Stimulated activated CD4-positive, alpha-beta T cell treated with anti-CD3 and anti-CD28 coated beads, Interleukin-2, amount 100 ng/mL, for 48 hours (primary cell): ENCODE results near the gene COPB1.
A peak's percentile ranks its signal among the peaks of the same experiment; 100 is the strongest.

ENCODE experiments used
- DNase-seq, 2 donors: peaks; one replicate each; pipeline ENCODE4 v3.0.0-alpha.2; 2020

The COPB1 gene

DNA sequence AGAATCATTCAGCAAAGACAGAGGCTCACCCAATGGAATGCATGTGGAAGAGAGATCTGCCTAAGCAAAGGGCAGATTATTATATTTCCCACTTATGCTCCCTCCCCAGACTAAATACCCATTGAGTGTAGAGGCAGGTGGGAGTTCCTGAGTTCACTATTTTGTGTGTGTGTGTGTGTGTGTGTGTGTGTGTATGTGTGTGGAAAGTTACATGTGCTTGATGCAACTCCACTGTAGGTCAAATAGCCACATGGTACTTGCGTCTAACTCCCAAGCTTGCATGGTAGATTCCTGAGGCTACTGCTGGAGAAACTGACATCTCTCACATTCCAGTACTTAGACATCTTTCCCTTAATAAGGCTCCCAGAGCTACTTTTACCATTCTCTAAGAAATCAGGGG, 3.4 kb upstream of the COPB1 start:
- no peak for DNase-seq

GRCh38 chr11:14502039-14502438, 2.4 kb upstream of the COPB1 start:
- no peak for DNase-seq

- DNase-seq = peak; percentile 16 to 27
Measured at GRCh38 chr11:14500181-14500651, 605 bp upstream of the COPB1 start.

GRCh38 chr11:14499178-14499559, 442 bp downstream of the COPB1 start:
- DNase-seq = peak in 1 of 2 donors; percentile 32

DNA sequence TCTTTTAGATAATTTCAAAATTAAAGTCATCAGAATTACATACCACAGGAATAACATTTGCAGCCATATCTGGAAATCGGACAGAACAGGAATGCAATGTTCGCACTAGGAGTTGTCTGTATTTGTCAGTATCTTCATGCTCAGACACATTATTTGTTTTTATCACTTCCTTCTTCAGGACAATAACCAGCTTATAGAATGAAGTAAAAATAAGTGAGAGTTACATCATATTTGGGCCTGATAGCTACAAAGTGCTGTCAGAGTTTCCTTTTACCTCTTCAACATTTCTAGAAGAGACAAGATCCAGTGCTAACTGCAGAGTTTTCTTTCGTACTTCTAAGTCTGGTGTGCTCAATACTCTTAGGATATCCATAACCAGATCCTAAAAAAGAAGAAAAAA, 18.9 kb downstream of the COPB1 start:
- DNase-seq = no peak

- no peak for DNase-seq
Measured at GRCh38 chr11:14471127-14471526, 28.5 kb downstream of the COPB1 start.

DNA sequence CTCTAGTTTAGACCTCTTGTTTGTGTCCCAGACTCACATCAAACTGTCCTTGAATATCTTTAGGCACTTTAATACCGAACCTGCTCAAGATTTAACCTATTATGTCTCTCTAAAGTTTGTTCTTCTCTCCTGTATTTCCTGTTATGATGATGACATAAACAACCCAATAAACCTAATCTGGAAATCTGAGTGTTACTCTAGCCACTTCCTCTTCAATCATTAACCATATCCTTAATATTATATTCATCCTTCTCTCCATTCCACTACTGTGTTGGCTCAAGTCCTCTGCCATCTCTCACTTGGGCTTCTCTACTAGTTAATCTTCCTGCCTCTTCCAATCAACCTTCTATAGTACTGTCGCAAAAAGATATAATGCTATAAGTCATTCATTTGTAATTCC, 36.0 kb downstream of the COPB1 start:
- no peak for DNase-seq

DNA sequence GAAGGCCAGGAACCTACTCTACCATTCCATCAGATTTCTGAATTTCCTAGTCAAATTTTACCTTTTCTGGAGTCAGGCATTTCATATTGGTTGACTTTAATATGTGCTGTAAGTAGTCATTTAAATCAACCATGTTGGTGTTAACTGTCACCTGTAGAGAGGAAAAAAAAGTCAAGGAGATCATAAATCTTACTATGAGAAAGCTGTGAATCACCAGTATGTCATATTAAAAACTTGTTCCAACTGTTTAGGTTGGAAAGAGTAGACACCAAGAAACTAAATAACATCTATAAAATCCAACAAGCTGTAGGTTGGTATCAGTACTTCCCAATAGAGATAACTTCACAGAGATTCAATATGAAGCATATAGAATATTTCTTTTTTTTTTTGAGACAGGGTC, 39.5 kb downstream of the COPB1 start:
- no peak for DNase-seq

DNA sequence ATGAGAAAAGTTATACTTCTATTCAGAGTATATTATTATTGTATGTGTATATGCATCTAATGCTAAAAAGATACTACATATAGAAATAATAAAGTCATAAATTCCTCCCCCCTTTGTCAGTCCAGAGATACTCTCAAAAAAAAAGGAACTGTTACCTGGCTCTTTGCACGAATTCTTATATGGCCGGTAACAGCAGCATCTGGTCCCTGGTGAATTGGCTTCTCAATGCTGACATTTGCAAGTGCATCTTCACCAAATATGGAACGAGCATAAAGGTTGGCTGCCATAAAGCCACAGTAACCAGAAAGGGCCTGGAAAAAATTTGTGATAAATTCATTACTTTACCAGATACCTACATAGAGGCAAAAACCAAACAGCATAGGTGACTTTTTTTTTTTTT, 41.2 kb downstream of the COPB1 start:
- no peak for DNase-seq

GRCh38 chr11:14455648-14456430, 43.8 kb downstream of the COPB1 start:
- DNase-seq = no peak

- DNase-seq = no peak
Measured at GRCh38 chr11:14454861-14455632, 44.6 kb downstream of the COPB1 start.

- no peak for DNase-seq
Measured at GRCh38 chr11:14451825-14452224, 47.8 kb downstream of the COPB1 start.

GRCh38 chr11:14449302-14449714, 50.3 kb downstream of the COPB1 start:
- DNase-seq = no peak

- DNase-seq = no peak
Measured at GRCh38 chr11:14448240-14448639, 51.4 kb downstream of the COPB1 start.

DNA sequence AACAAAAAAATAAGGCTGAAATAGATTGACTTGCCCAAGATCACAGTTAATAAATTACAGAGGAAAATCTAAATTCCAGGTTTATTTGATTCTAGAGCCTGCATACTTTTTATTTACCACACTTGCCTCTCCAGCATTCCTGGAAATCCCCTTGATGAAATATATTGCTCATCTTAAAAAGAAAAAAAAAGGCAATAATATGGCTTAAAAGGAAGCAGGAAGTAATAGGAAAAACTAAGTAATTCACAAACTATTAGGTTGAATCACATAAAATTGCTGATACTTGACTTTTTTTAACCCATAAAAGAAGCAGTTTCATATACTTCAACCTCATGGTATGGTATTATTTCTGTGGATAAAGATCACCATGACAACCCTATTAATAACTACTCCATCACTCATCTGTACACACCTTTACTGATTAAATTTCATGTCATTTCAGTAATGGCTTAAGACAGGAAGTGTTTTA, 52.9 kb downstream of the COPB1 start:
- DNase-seq = no peak

DNA sequence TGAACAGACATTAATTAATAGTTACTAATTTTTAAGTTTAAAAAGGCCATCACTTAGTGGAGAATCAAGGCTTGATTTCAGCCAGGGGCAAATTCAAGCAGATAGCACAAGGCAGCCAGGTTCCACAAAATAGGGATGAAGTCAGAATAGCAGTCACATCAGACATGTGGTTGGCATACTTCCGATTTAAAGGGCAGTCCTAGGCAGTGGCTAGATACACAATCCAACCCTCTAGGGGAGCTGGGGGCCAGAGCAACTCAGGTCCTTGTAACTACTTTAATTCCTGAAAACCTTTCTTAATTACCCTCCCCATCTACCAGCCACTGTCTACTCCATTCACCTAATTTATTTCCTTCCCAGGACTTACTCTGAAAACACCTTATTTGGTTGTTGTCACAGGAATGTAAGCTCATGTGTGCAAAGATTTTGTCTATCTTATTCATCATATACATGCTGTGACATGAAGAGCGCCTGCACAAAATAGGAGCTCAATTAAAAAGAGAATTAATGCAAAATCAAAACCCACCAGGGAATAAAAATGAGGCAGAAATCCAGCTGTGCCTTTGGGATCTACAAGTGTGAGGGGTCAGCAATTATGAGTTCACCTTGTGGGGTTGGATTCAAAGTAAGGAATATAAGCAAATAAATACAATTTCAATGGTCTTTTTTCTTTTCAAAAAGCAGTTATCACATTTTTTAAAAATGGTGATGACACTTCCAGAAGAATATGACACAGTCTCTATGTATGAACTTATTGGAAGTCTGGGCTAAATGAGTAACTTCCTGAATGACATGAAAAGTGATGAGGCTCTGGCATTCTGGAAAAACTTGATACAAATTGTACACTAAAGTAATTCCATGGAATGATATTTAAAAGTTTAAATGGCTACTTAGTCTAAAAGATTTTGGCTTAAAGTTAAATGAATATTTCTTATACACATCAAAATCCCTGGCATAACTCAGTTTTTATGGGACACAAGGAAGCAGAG, 53.8 kb downstream of the COPB1 start:
- DNase-seq = no peak

GRCh38 chr11:14444441-14445189, 55.0 kb downstream of the COPB1 start:
- no peak for DNase-seq

GRCh38 chr11:14443638-14444037, 56.0 kb downstream of the COPB1 start:
- no peak for DNase-seq

DNA sequence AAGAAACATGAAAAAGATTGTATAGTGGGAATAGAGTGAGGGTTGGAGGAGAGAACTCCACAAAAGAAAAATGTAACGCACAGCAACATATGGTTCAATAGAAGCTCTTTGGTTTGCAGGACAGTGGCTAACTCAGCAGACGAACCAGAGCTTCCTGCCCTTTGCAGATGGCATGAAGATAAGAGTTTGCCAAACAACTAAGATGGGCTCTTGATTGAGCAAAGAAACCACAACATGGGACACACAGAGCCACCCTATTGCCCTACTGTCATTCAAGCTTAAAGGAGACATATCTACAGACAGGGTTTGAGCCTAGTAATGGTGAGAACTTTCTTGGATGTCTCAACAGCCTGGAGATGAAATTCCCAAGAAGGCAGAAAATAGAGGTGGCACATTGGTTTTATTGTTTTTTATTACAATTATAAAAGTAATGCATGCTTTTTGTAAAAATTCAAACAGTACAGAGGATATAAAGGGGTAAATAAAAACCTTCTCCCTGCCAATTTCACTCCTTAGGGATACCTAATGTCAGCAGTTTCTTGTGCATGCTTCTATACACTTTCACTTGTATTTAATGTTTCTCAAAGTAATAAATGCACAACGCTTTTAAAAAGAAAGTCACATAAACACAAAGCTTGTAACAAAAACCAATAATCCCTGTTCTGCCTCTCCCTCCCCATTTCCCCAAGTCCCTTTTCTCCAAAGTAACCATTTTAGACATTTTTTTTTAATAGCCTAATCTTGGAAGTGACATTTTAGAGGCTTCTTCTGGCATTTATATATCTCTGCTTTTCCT, 63.7 kb downstream of the COPB1 start:
- no peak for DNase-seq

- no peak for DNase-seq
Measured at GRCh38 chr11:14425621-14426020, 74.0 kb downstream of the COPB1 start.

DNA sequence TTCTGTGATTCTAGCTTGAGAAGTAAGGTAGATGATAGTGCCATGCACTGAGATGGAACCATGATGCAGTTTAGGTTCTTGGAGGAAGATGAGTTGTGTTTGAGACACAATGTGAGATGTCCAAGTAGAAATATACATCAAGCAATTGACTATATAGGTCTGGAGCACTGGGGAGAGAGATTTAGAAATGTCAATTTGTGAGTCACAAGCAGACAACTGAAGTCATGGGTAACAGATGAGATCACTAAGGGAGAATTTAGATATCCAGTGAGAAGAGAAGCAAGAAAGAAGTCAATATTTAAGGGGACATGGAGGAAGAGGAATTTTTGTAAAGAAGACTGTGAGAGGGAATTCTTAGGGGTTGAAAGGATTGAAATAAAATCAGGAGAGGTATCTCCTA, 75.5 kb downstream of the COPB1 start:
- no peak for DNase-seq
